Measurements from ENCODE around the gene OS9.

GRCh38 chr12:57726151-57726883 is 32.4 kb downstream of the OS9 start:
- TF ChIP-seq, protein P1, sequence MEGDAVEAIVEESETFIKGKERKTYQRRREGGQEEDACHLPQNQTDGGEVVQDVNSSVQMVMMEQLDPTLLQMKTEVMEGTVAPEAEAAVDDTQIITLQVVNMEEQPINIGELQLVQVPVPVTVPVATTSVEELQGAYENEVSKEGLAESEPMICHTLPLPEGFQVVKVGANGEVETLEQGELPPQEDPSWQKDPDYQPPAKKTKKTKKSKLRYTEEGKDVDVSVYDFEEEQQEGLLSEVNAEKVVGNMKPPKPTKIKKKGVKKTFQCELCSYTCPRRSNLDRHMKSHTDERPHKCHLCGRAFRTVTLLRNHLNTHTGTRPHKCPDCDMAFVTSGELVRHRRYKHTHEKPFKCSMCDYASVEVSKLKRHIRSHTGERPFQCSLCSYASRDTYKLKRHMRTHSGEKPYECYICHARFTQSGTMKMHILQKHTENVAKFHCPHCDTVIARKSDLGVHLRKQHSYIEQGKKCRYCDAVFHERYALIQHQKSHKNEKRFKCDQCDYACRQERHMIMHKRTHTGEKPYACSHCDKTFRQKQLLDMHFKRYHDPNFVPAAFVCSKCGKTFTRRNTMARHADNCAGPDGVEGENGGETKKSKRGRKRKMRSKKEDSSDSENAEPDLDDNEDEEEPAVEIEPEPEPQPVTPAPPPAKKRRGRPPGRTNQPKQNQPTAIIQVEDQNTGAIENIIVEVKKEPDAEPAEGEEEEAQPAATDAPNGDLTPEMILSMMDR (conservative IDR thresholded peaks at IDR 0.05), result peak; percentile 88
- peak; percentile 31; the same call in 1 of the 2 replicates for TF ChIP-seq ZFX (IDR thresholded peaks at IDR 0.05)
